NCI-H2171 treated with DMSO at 0.1 percent for 48 hours (cell line): ENCODE results near the gene ZCCHC7.
A peak's percentile ranks its signal among the peaks of the same experiment; 100 is the strongest.
"Not testable (repeated sequence)": the region's sequence is repeated elsewhere in the genome, so short reads cannot be mapped to it uniquely, and the experiment has no call there.

ENCODE experiments used
- DNase-seq: peaks from one replicate; lab custom pipeline; 2025; lab: John Stamatoyannopoulos, UW

ZCCHC7 gene

GRCh38 chr9:37174247-37174646 lies 53.9 kb downstream of the ZCCHC7 start:
- no peak for DNase-seq

GRCh38 chr9:37178742-37179141 lies 58.4 kb downstream of the ZCCHC7 start:
- DNase-seq = no peak

GRCh38 chr9:37179576-37179975 lies 59.2 kb downstream of the ZCCHC7 start:
- DNase-seq = no peak

GRCh38 chr9:37180138-37180537 lies 59.8 kb downstream of the ZCCHC7 start:
- DNase-seq = no peak

- no peak for DNase-seq
Measured at GRCh38 chr9:37182718-37183117, 62.3 kb downstream of the ZCCHC7 start.

GRCh38 chr9:37184905-37185867 lies 64.8 kb downstream of the ZCCHC7 start:
- DNase-seq = no peak

GRCh38 chr9:37187292-37187691 lies 66.9 kb downstream of the ZCCHC7 start:
- DNase-seq = no peak

GRCh38 chr9:37187713-37188439 lies 67.5 kb downstream of the ZCCHC7 start:
- no peak for DNase-seq

- not testable (repeated sequence) for DNase-seq
Measured at GRCh38 chr9:37190739-37191138, 70.4 kb downstream of the ZCCHC7 start.

GRCh38 chr9:37191403-37192089 lies 71.2 kb downstream of the ZCCHC7 start:
- DNase-seq = no peak

- DNase-seq = no peak
Measured at GRCh38 chr9:37192803-37193202, 72.4 kb downstream of the ZCCHC7 start.

GRCh38 chr9:37197158-37198038 lies 77.0 kb downstream of the ZCCHC7 start:
- DNase-seq = peak; percentile 63

- DNase-seq = no peak
Measured at GRCh38 chr9:37198039-37198729, 77.8 kb downstream of the ZCCHC7 start.

- no peak for DNase-seq
Measured at GRCh38 chr9:37198831-37199230, 78.5 kb downstream of the ZCCHC7 start.

- DNase-seq = no peak
Measured at GRCh38 chr9:37200433-37201005, 80.1 kb downstream of the ZCCHC7 start.

GRCh38 chr9:37201581-37201980 lies 81.2 kb downstream of the ZCCHC7 start:
- no peak for DNase-seq

- DNase-seq = no peak
Measured at GRCh38 chr9:37202091-37202490, 81.7 kb downstream of the ZCCHC7 start.

- not testable (repeated sequence) for DNase-seq
Measured at GRCh38 chr9:37203456-37203855, 83.1 kb downstream of the ZCCHC7 start.

- DNase-seq = no peak
Measured at GRCh38 chr9:37206121-37206620, 85.8 kb downstream of the ZCCHC7 start.
